GM12878 (cell line): Measurements from ENCODE around the gene CHDH. TPM values are rescaled to one million over a fixed set of nuclear protein-coding genes. Genes with fewer than 3 reads are reported as not detected.

ENCODE experiments used
- ATAC-seq: fragments of 200-7000 bp; cut with Tn5 transposase; 3 replicates; pipeline ENCODE4 v1.9.1; 2020; ENCODE audit warnings: mild to moderate bottlenecking, moderate library complexity
- BruUV-seq: library from RNA; stranded (reverse); fragments of 400-500 nt; replicated peaks from 2 replicates; lab custom pipeline; 2021; lab: Mats Ljungman, UMichigan
- CTCF ChIA-PET: fragments of 300-600 bp; sonication (Branson Sonifier 250); formaldehyde crosslinking; extraction: SDS; loops from one replicate; lab custom pipeline; 2021; ENCODE audit warnings: inconsistent platforms; lab: Yijun Ruan, JAX
- POLR2A ChIA-PET: fragments of 350-600 bp; formaldehyde crosslinking; extraction: SDS; loops from one replicate; lab custom pipeline; 2021; ENCODE audit warnings: inconsistent platforms; lab: Charles Lee
- RAD21 ChIA-PET: fragments of 300-600 bp; sonication (Branson Sonifier 250); formaldehyde crosslinking; loops from one replicate; lab custom pipeline; 2023; ENCODE audit warnings: antibody characterized with exemption; ENCODE audit not compliant: unreplicated experiment; lab: Charles Lee
- SMC1A ChIA-PET: fragments of 300-600 bp; sonication (Branson Sonifier 250); formaldehyde crosslinking; loops from one replicate; lab custom pipeline; 2023; ENCODE audit not compliant: unreplicated experiment, uncharacterized antibody; lab: Charles Lee
- DNase-seq: peaks from one replicate; pipeline ENCODE4 v3.0.0-alpha.2; 2011; ENCODE audit warnings: low read depth, low spot score
- FAIRE-seq: peaks from 3 replicates; lab custom pipeline; 2011; peaks lifted over from hg19 to GRCh38; lab: Jason Lieb, UNC
- H2AFZ ChIP-seq: 2 replicates; pipeline ENCODE4 v1.6.0; 2011; ENCODE audit warnings: low read depth, low read length, control low read depth; ENCODE audit not compliant: control insufficient read depth
- H3K27ac ChIP-seq: 2 replicates; pipeline ENCODE4 v1.5.1; 2011; ENCODE audit warnings: control low read depth; ENCODE audit not compliant: control insufficient read depth, insufficient read depth
- H3K27me3 ChIP-seq, 2 experiments: replicated peaks in 1 of 2; 2 replicates each; pipeline versions ENCODE4 v1.6.0 to v1.6.1; 2011; ENCODE audit warnings: low read length in 1 of 2; ENCODE audit not compliant: control insufficient read depth in 2 of 2, insufficient read depth in 2 of 2
- H3K36me3 ChIP-seq, 2 experiments: 2 replicates each; pipeline ENCODE4 v1.5.1; 2011; ENCODE audit warnings: low read length in 1 of 2; ENCODE audit not compliant: control insufficient read depth in 2 of 2, insufficient read depth in 2 of 2
- H3K4me1 ChIP-seq: 2 replicates; pipeline ENCODE4 v1.6.1; 2011; ENCODE audit warnings: mild to moderate bottlenecking, low read length, moderate library complexity, mixed read lengths; ENCODE audit not compliant: control insufficient read depth, insufficient read depth
- H3K4me2 ChIP-seq: 2 replicates; pipeline ENCODE4 v1.6.0; 2011; ENCODE audit warnings: control low read depth; ENCODE audit not compliant: control insufficient read depth, insufficient read depth
- H3K4me3 ChIP-seq: fragments of 200-600 bp; sonication (generic); 2 replicates; pipeline ENCODE4 v1.5.1; 2016
- H3K79me2 ChIP-seq: 2 replicates; pipeline ENCODE4 v1.6.0; 2011; ENCODE audit warnings: low read length; ENCODE audit not compliant: control insufficient read depth, insufficient read depth
- H3K9ac ChIP-seq: 2 replicates; pipeline ENCODE4 v1.8.0; 2011; ENCODE audit warnings: low read length, control low read depth, mixed read lengths; ENCODE audit not compliant: control insufficient read depth, insufficient read depth
- H3K9me3 ChIP-seq: replicated peaks from 3 replicates; pipeline ENCODE4 v1.5.1; 2011; ENCODE audit warnings: mild to moderate bottlenecking, low read length; ENCODE audit not compliant: control insufficient read depth, insufficient read depth
- H4K20me1 ChIP-seq: 2 replicates; pipeline ENCODE4 v1.6.0; 2011; ENCODE audit not compliant: control insufficient read depth, insufficient read depth
- ATF3 ChIP-seq: IDR thresholded peaks from 2 replicates; pipeline ENCODE4 v1.6.1; 2011; ENCODE audit warnings: low read depth, mild to moderate bottlenecking, low read length, moderate library complexity, borderline replicate concordance; ENCODE audit errors: extremely low read depth
- CBX3 ChIP-seq: fragments of 200-600 bp; sonication (generic); IDR thresholded peaks from 2 replicates; pipeline ENCODE4 v1.6.1; 2016; ENCODE audit warnings: low read depth, borderline replicate concordance
- CEBPB ChIP-seq, 2 experiments: fragments of 150-350 bp in 1 of 2; IDR thresholded peaks; 2 replicates each; pipeline ENCODE4 v1.6.1; 2012 to 2014; ENCODE audit warnings: low read depth in 2 of 2, low read length in 2 of 2, borderline replicate concordance in 1 of 2, inconsistent platforms in 1 of 2
- CHD2 ChIP-seq: IDR thresholded peaks from 2 replicates; pipeline ENCODE4 v1.6.1; 2011; ENCODE audit warnings: low read depth, low read length, improper control_type of control experiment, borderline replicate concordance
- CHD4 ChIP-seq: fragments of 200-600 bp; sonication (generic); IDR thresholded peaks from 2 replicates; pipeline ENCODE4 v1.6.1; 2016; ENCODE audit warnings: mild to moderate bottlenecking
- HSF1 ChIP-seq: fragments of 150-350 bp; IDR thresholded peaks from 2 replicates; pipeline ENCODE4 v1.6.1; 2014; ENCODE audit warnings: mild to moderate bottlenecking, low read depth, low read length
- JUNB ChIP-seq: IDR thresholded peaks from 2 replicates; pipeline ENCODE4 v1.6.1; 2016; ENCODE audit warnings: antibody characterized with exemption, mild to moderate bottlenecking
- JUND ChIP-seq: IDR thresholded peaks from 2 replicates; pipeline ENCODE4 v1.6.1; 2012; ENCODE audit warnings: low read depth, mild to moderate bottlenecking, low read length, improper control_type of control experiment, moderate library complexity
- MEF2B ChIP-seq: fragments of 450-650 bp; IDR thresholded peaks from 2 replicates; pipeline ENCODE4 v1.6.1; 2018; ENCODE audit warnings: mild to moderate bottlenecking, moderate library complexity; ENCODE audit not compliant: partially characterized antibody, poor library complexity, severe bottlenecking
- MXI1 ChIP-seq: fragments of 150-350 bp; IDR thresholded peaks from 2 replicates; pipeline ENCODE4 v1.6.1; 2011; ENCODE audit warnings: low read depth, mild to moderate bottlenecking, inconsistent platforms, low read length, improper control_type of control experiment
- NRF1 ChIP-seq: conservative IDR thresholded peaks from 2 replicates; pipeline ENCODE4 v1.6.1; 2011; ENCODE audit warnings: mild to moderate bottlenecking, low read depth, low read length, improper control_type of control experiment
- RELB ChIP-seq: fragments of 450-650 bp; IDR thresholded peaks from 2 replicates; pipeline ENCODE4 v1.6.1; 2017; ENCODE audit warnings: low read depth, mild to moderate bottlenecking, moderate library complexity
- SMARCA5 ChIP-seq: fragments of 450-650 bp; IDR thresholded peaks from 2 replicates; pipeline ENCODE4 v1.6.1; 2017; ENCODE audit warnings: mild to moderate bottlenecking
- SP1 ChIP-seq: IDR thresholded peaks from one replicate; pipeline ENCODE4 v1.6.1; 2011; ENCODE audit warnings: low read depth, low read length
- TAF1 ChIP-seq: IDR thresholded peaks from 2 replicates; pipeline ENCODE4 v1.6.1; 2011; ENCODE audit warnings: mild to moderate bottlenecking, low read depth, low read length, borderline replicate concordance
- TCF3 ChIP-seq: IDR thresholded peaks from 2 replicates; pipeline ENCODE4 v1.6.1; 2012; ENCODE audit warnings: low read depth, mild to moderate bottlenecking, low read length, borderline replicate concordance; ENCODE audit not compliant: insufficient read depth
- TCF7 ChIP-seq: IDR thresholded peaks from 2 replicates; pipeline ENCODE4 v1.6.1; 2014; ENCODE audit warnings: antibody characterized with exemption, borderline replicate concordance
- ZBED1 ChIP-seq: IDR thresholded peaks from 2 replicates; pipeline ENCODE4 v1.6.1; 2016; ENCODE audit warnings: borderline replicate concordance
- ZBTB4 ChIP-seq: fragments of 450-650 bp; formaldehyde crosslinking; IDR thresholded peaks from 2 replicates; pipeline ENCODE4 v1.4.0; 2022; ENCODE audit warnings: mild to moderate bottlenecking, moderate library complexity
- WGBS: methylation state at CpG from one replicate; pipeline ENCODE4 v1.1.6; 2016; ENCODE audit warnings: low lambda C conversion rate; ENCODE audit not compliant: insufficient replicate concordance, insufficient coverage; ENCODE audit errors: missing lambda C conversion rate; 5-methylcytosine and 5-hydroxymethylcytosine counted together
- in situ Hi-C: fragments of 300-500 bp; cut with MboI; formaldehyde crosslinking; loops from 9 replicates; pipeline ENCODE4 v1.14.3; 2018; ENCODE audit warnings: mixed read lengths
- intact Hi-C: fragments of 100-400 bp; cut with micrococcal nuclease; formaldehyde crosslinking; loops from one replicate; pipeline ENCODE4 v1.14.2; 2022; ENCODE audit not compliant: unreplicated experiment
- polyA plus RNA-seq, 11 experiments: library from polyadenylated mRNA; depleted of rRNA in 4 of 11; unstranded in 6 of 11; stranded (reverse) in 5 of 11; fragments of >200 nt; fragmentation: Nextera tagmentation in 4 of 11; fragmentation: Illumina TruSeq in 1 of 11; extraction: Ambion mirVana in 4 of 11; extraction: Trizol in 1 of 11; gene quantifications; 1 replicate in 1 of 11; 2 replicates in 10 of 11; pipeline versions ENCODE4 v1.2.1 to v1.2.3, GENCODE V29; 2011 to 2016; ENCODE audit warnings: inconsistent platforms in 2 of 11, missing spikeins in 2 of 11, low read depth in 1 of 11
- total RNA-seq, 4 experiments: library from RNA; depleted of rRNA in 3 of 4; stranded (reverse); fragments of >200 nt in 3 of 4; fragmentation: Illumina TruSeq in 1 of 4; extraction: Trizol in 1 of 4; gene quantifications; 2 replicates each; pipeline versions ENCODE4 v1.2.1 to v1.2.3, GENCODE V29; 2013 to 2021

Gene CHDH
- total and polyA plus RNA-seq, 10 of the 15 experiments (the other 5 are each of a cell fraction or from before 2014, with no cell fraction given), result 0.95 to 8.3 (median 2.9) TPM

GRCh38 chr3:53863145-53863544 lies 16.9 kb upstream of the CHDH start:
- CTCF ChIA-PET, result interaction anchor here (0.6 to 2.6 kb wide), 5 partner anchors 12 to 485 kb away, joined by 3 to 15 read pairs (median 5); no protein-coding TSS in a partner anchor
- FAIRE-seq, result no peak

More at GRCh38 chr3:53863145-53863544, 16.9 kb upstream of the CHDH start:
- Histone ChIP-seq H3K27ac (no peak overlapping the region), H4K20me1 (no peaks in the 10 kb centered on the region), H3K27me3 (no peaks in the 10 kb centered on the region), H3K4me3 (no peak overlapping the region)
- DNase-seq, result no peak
- TF ChIP-seq JUNB (no peak), TCF3 (no peak), MEF2B (no peak), CEBPB (IDR thresholded peaks at IDR 0.05; ENCODE audit: borderline replicate concordance in 1 of 2, low read depth in 2 of 2, low read length in 2 of 2) (no peak), TAF1 (no peak), JUND (no peak), CHD2 (no peak), SP1 (no peak), CHD4 (no peak), CBX3 (no peak), ZBED1 (no peak), ZBTB4 (CRISPR knock-in tag) (no peak), NRF1 (no peak), ATF3 (no peak), TCF7 (no peak), MXI1 (no peak), SMARCA5 (no peak), RELB (no peak), HSF1 (no peak)
- TF ChIP-seq, all 136 proteins: peak for 0
- H3K4me2 ChIP-seq, result no peak overlapping the region
- H3K36me3 ChIP-seq, result peaks cover 0 to 10% of the 10 kb centered on the region in 2 experiments; a peak in 3 of 4 replicates
- H3K9me3 ChIP-seq, result no peaks in the 10 kb centered on the region
- intact Hi-C loops, result no loop called here
- ATAC-seq, result no peak
- ChIA-PET POLR2A (interaction anchor here (0.6 to 0.7 kb wide), 2 partner anchors 14 to 56 kb away, joined by 3 to 4 read pairs; no protein-coding TSS in a partner anchor), SMC1A (interaction anchor here (1.0 to 2.5 kb wide), 4 partner anchors 13 to 133 kb away, joined by 3 to 7 read pairs (median 5); no protein-coding TSS in a partner anchor), RAD21 (interaction anchor here (1.5 kb wide), 1 partner anchor 15 kb away, joined by 6 read pairs; no protein-coding TSS in a partner anchor)
- H3K9ac ChIP-seq, result no peak overlapping the region
- no peaks in the 10 kb centered on the region for H3K79me2 ChIP-seq
- no peak overlapping the region for H2AFZ ChIP-seq
- in situ Hi-C loops, result no loop called here
- 0% methylated on average over 1 of the region's 1 CpG for WGBS
- no peaks in the 10 kb centered on the region for H3K4me1 ChIP-seq
- BruUV-seq, result no TSS peak
